ENCODE results near the gene ARHGEF11.
"Not testable (repeated sequence)": the region's sequence is repeated elsewhere in the genome, so short reads cannot be mapped to it uniquely, and the experiment has no call there.

The ARHGEF11 gene

DNA sequence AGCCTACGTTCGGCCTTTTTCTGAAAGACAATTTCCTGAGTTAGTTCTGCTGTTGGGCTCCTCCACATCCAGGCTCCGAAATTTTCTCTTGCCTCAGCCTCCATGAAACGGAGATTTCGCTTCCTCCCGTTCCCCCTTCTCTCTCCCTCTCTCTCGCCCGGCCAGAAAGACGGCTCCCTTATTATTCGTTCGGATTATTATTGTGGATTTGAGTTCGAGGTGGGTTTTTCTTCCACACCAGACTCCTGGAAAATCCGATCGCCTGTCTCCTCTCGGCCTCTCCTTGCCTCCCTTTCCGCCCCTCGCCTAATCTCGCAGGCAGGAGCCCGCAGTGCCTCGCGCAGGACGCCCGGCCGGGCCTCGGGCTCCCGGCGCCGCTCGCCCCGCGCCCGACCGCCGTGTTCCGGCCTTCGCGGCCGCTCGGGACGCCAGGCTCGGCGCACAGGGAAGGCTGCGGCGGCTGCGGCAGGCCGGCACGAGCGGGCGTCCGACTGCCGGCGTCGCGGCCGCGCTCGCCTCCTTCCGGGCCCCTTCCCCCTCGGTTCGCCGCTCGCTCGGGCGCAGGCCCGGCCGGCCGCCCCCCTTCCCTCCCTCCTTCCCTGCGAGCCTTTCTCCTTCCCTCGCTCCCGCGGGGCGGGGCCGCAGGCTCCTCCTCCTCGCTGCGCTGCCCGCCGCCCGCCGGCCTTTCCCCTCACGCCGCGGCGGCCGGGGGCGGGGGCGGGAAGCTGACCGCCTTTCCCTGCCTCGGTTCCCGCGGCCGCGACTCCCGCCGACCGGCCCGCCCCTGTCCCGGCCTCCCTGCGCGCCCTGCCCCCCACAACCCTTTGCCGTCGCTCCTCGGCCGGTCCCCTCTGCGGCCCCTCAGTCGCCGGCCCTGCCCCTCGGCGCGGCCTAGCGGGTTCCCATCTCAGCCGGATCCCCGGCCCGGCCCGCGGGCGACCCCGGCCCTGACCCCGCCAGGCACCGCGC, at the start of gene ARHGEF11:
ARHGEF11 (minus strand) TSS at position 493 of the 969 bp plus-strand sequence. CDS start 1,412 bp downstream, outside the sequence.
- DNase-seq (ENCODE audit: low spot score) = peak; percentile 93

DNA sequence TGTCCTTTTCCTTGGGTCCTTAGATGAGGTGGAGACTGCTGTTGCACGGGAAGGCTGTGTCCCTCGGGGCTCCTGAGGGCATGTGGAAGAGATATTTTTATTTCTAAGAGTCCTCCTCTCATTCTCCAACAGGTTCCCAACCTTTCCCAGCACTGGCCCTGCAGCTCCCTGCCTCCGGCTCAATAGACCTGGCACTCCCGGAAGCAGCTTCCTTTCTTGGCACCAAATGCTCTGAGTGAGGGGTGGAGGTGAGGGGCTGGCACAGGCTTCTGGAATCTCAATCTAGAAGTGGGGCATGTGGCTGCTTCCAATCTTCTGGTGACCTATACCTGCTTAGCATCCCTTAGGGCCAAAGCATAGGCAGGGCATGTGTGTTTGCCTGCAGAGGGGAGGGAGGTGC, 49.5 kb upstream of the ARHGEF11 start:
- DNase-seq (ENCODE audit: low spot score) = no peak

DNA sequence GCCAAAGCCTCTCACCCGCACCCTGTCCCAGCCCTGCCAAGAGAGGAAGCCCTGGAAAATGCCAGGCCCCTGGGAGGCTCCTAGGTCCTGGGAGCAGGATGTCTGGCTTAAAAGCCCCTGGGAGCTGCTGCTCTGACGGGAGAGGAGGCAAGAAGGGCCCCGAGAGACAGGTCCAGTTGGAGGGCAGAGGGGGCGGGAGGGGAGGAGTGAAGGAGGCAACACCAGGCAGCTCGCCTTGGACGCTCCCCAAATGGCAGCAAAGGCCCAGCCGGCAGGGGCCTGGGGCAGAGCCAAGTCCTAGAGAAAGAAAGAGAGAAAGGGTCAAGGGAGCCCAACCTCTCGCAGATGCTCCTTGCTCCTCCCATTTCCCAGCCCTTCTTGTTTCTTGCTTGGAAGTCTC, 47.3 kb upstream of the ARHGEF11 start:
- DNase-seq (ENCODE audit: low spot score) = no peak

GRCh38 chr1:157091668-157092273, 46.2 kb upstream of the ARHGEF11 start:
- no peak for DNase-seq (ENCODE audit: low spot score)

- no peak for DNase-seq (ENCODE audit: low spot score)
Observed at GRCh38 chr1:157091186-157091585, 45.6 kb upstream of the ARHGEF11 start.

- no peak for DNase-seq (ENCODE audit: low spot score)
Observed at GRCh38 chr1:157090771-157091170, 45.2 kb upstream of the ARHGEF11 start.

- peak; percentile 72 for DNase-seq (ENCODE audit: low spot score)
Observed at GRCh38 chr1:157090196-157090647, 44.7 kb upstream of the ARHGEF11 start.

DNA sequence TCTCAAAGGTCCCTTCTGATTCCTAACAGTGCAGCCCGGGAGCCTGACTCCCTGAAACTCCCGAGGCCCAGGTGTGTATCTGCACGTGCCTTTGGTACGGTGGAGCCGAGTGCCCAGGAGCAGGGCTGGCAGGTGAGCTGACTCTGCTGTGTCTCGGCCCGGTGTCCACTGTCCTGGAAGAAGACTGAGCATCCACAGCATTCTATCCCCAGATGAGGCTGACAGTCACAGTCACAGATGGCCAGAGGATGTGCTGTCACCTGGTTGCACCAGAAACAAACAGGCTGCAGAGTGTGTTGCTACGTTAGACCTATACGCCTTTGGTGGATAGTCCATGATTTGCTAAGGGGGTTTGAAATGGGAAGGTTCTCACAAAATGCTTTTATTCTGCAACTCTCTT, 44.2 kb upstream of the ARHGEF11 start:
- DNase-seq (ENCODE audit: low spot score) = no peak

DNA sequence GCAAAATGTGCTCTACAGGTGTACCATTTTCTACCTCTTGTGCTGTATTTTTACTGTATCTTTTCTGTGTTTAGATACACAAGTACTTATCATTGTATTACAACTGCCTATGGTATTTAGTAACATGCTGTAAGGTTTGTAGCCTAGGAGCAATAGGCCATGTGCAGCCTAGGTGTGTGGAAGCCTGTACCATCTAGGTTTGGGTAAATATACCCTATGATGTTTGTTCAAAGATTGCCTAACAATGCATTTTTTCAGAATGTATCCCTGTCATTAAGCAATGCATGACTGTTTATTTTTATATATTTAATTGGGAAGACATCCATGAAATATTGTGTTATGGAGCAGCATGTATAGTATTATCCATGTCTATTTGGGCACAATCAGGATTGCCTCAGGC, 43.1 kb upstream of the ARHGEF11 start:
- no peak for DNase-seq (ENCODE audit: low spot score)

GRCh38 chr1:157087030-157087429, 41.5 kb upstream of the ARHGEF11 start:
- DNase-seq (ENCODE audit: low spot score) = no peak

DNA sequence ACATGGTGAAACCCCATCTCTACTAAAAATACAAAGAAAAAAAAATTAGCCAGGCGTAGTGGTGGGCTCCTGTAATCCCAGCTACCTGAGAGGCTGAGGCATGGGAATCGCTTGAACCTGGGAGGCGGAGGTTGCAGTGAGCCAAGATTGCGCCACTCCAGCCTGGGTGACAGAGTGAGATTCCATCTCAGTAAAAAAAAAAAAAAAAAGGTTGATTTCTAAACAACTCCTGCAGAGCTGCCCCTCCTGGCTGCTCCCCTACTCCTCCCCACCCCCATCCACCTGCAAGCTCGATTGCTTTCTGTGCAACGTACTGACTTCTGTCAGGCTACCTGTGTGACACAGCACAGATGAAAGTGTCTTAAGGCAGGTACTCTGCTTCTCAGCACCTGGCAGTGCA, 40.8 kb upstream of the ARHGEF11 start:
- no peak for DNase-seq (ENCODE audit: low spot score)

DNA sequence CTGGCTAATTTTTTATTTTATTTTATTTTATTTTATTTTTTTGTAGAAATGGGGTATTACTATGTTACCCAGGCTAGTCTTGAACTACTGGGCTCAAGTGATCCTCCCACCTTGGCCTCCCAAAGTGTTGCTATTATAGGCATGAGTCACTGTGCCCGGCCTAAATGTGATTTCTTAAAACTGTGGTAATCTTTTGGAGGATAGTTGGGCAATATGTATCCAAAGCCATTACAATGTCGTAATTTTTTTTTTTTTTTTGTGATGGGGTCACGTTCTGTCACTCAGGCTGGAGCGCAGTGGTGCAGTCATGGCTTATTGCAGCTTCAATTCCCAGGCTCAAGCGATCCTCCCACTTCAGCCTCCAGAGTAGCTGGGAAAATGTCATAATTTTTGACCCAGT, 39.9 kb upstream of the ARHGEF11 start:
- DNase-seq (ENCODE audit: low spot score) = no peak

GRCh38 chr1:157084720-157085119, 39.2 kb upstream of the ARHGEF11 start:
- no peak for DNase-seq (ENCODE audit: low spot score)

DNA sequence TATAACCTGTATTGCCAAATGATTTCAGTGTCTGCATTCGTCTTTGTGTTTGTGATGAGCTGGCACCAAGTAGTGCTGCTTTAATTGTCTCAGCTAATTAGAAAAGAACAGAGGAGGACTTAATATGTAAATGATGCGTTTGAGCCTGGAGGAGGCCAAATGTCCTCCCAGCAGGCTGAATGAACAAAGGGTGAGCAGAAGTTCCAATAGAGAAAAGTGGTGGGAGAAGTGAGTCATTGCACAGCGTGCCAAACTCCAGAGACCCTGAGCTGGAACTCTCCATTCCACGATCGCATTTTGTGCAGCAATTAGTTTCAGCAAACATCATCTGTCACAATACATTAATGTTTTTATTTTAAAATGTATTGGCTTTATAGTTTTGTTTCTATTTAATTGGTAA, 36.2 kb upstream of the ARHGEF11 start:
- DNase-seq (ENCODE audit: low spot score) = no peak

GRCh38 chr1:157080714-157081113, 35.2 kb upstream of the ARHGEF11 start:
- DNase-seq (ENCODE audit: low spot score) = no peak

DNA sequence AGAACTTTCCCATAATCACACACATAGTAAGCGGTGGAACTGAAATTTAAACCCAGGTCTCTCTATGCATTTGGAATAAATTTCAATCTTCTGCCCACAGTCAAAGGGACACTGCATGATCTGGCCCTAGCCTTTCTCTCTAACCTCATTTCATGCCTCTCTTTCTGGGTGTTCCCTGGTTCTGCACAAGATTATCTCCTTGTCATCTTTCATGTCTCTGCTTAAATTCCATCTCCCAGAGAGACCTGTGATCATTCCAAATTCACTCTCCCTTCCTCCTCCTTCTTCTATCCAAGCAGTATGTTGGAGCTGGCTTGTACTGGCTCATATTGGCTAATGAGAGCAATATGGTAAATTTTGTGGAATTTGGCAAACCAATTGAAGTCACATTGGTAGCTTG, 31.9 kb upstream of the ARHGEF11 start:
- DNase-seq (ENCODE audit: low spot score) = no peak

GRCh38 chr1:157073944-157074685, 28.6 kb upstream of the ARHGEF11 start:
- peak; percentile 61 for DNase-seq (ENCODE audit: low spot score)

DNA sequence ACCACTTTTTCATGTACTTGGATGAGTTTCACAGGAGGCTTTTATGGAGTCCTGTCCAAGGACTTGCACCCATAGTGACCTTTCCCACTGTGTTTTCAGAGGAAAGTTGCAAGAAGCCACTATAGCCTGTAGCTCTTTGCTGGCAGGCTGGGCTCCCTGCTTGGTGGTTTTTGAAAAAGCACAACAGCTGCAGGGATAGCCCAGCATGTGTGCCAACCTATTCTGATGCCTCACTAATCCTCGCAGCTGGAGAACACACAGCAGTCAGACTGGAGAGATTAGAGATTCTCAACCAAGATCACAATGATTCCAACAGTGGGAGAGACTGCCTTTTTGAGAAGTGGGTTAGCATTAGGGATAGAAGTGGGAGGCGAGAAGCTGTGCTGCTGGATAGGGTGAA, 24.1 kb upstream of the ARHGEF11 start:
- DNase-seq (ENCODE audit: low spot score) = no peak

- DNase-seq (ENCODE audit: low spot score) = not testable (repeated sequence)
Observed at GRCh38 chr1:157059241-157059640, 13.7 kb upstream of the ARHGEF11 start.

DNA sequence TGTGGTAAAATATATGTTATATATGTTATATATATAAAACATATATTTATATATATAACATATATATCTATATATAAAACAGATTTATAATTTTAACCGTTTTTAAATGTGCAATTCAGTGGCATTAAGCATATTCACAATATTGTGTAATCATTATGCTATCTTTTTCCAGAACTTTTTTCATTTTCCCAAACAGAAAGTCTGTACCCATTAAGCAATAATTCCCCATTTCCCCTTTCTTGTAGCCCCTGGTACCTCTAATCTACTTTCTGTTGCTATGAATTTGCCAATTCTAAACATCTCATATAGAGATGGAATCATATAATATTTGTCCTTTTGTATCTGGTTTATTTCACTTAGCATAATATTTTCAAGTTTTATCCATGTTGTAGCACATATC, 10.7 kb upstream of the ARHGEF11 start:
- no peak for DNase-seq (ENCODE audit: low spot score)

DNA sequence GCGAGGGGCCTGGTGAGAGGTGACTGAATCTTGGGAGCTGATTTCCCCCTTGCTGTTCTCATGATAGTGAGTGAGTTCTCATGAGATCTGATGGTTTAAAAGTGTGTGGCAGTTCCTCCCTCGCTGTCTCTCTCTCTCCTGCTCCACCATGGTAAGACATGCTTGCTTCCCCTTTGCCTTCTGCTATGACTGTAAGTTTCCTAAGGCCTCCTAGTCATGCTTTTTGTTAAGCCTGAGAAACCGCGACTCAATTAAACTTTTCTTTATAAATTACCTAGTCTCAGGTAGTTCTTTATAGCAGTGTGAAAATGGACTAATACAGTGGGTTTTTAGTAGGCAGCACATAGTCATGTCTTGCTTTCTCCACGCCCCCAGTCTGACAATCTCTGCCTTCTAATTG, 10.2 kb upstream of the ARHGEF11 start:
- not testable (repeated sequence) for DNase-seq (ENCODE audit: low spot score)

GRCh38 chr1:157050836-157051235, 5.3 kb upstream of the ARHGEF11 start:
- no peak for DNase-seq (ENCODE audit: low spot score)

GRCh38 chr1:157047062-157047410, 1.5 kb upstream of the ARHGEF11 start:
- DNase-seq (ENCODE audit: low spot score) = no peak

Data from kidney tubule cell (primary cell).